ENCODE data around the gene ADAMTS2.

Gene ADAMTS2

GRCh38 chr5:179149278-179149677, 196.0 kb downstream of the ADAMTS2 start:
- no peak overlapping the region for H3K27ac ChIP-seq
- TF ChIP-seq, protein P1, sequence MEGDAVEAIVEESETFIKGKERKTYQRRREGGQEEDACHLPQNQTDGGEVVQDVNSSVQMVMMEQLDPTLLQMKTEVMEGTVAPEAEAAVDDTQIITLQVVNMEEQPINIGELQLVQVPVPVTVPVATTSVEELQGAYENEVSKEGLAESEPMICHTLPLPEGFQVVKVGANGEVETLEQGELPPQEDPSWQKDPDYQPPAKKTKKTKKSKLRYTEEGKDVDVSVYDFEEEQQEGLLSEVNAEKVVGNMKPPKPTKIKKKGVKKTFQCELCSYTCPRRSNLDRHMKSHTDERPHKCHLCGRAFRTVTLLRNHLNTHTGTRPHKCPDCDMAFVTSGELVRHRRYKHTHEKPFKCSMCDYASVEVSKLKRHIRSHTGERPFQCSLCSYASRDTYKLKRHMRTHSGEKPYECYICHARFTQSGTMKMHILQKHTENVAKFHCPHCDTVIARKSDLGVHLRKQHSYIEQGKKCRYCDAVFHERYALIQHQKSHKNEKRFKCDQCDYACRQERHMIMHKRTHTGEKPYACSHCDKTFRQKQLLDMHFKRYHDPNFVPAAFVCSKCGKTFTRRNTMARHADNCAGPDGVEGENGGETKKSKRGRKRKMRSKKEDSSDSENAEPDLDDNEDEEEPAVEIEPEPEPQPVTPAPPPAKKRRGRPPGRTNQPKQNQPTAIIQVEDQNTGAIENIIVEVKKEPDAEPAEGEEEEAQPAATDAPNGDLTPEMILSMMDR (conservative IDR thresholded peaks at IDR 0.05), result no peak

GRCh38 chr5:179148703-179149170, 196.5 kb downstream of the ADAMTS2 start:
- H3K27ac ChIP-seq, result no peak overlapping the region
- TF ChIP-seq, protein P1 (conservative IDR thresholded peaks at IDR 0.05), result no peak

DNA sequence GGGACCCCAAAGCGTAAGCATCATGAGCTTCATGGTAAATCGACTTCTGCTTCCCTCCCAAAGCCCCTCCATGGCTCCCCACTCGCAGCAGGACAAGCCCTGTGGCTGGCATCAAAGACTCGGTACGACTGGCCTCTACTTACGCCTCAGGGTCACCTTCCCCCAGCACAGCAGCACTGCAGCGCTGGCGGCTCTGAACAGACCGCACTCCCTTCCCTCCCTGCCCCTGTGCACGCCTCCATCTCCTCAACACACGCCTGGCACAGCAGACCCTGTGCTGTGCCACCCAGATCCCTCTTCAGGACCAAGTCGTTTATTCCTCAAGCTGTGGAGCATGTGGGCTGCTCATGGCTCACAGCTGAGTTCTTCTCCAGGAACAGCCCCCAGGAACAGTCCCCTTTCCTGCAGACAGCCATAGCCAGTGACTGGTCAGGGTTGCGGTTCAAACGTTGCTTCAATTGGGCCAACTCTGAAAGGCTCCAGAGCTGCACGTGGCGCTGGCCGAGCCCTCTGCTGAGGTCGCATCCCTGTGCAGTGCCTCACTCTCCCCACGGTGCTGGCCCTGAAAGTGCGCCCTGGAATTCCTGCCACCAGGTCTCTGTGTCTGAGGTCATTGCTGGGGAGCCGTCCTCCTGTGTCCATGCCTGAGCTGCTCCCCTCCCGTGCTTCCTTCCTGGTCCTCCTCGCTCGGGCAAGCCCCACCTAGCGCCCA, 197.1 kb downstream of the ADAMTS2 start:
- TF ChIP-seq, protein P1 (conservative IDR thresholded peaks at IDR 0.05), result no peak
- H3K27ac ChIP-seq, result no peak overlapping the region

GRCh38 chr5:179146277-179146676, 199.0 kb downstream of the ADAMTS2 start:
- no peak overlapping the region for H3K27ac ChIP-seq
- TF ChIP-seq, protein P1 (conservative IDR thresholded peaks at IDR 0.05), result no peak

DNA sequence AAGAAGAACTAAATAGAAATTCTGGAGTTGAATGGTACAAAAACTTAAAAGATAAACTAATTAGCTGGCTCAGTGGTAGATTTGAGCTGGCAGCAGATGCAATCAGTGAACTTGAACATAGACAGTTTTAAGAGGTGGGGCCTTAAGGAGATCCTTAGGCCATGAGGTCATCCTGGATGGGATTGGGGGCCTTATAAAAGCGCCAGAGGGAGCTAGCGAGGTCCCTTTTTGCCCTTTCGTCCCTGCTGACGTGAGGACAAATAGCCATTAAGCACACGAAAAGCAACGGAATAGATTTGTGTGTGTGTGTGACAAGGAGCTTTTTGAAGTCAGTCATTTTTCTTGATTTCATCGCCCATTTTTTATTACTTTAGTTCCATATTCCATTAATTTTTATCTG, 201.8 kb downstream of the ADAMTS2 start:
- TF ChIP-seq, protein P1 (conservative IDR thresholded peaks at IDR 0.05), result no peak
- no peak overlapping the region for H3K27ac ChIP-seq

- no peak overlapping the region for H3K27ac ChIP-seq
- TF ChIP-seq, protein P1 (conservative IDR thresholded peaks at IDR 0.05), result no peak
These were observed 202.6 kb downstream of the ADAMTS2 start for GRCh38 chr5:179142434-179143198.

DNA sequence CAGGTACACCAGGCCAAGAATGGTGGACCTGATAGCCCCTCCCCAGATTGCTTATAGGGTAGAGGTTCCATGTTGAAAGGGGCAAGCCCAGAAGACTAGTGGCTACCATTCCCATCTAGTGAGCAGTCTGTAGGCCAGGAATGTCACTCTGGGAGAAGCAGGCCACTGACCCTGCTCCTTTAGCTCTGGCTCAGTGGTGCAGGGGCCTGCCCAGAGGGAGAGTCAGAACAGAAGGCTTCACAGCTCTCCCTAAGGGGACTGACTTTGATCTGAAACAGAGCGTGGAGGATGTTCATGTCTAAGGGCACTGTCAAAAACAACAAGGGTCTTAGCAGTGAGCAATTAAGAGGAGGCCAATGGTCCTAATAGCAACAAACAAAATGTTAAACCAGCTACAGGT, 203.4 kb downstream of the ADAMTS2 start:
- TF ChIP-seq, protein P1 (conservative IDR thresholded peaks at IDR 0.05), result no peak
- no peak overlapping the region for H3K27ac ChIP-seq

Data from VCaP (cell line).